DMS53 treated with DMSO at 0.1 percent for 48 hours (cell line): ENCODE data around the gene RC3H2.
A peak's percentile ranks its signal among the peaks of the same experiment; 100 is the strongest.

ENCODE experiments used
- DNase-seq: peaks from one replicate; lab custom pipeline; 2025; ENCODE audit not compliant: unreplicated experiment; lab: John Stamatoyannopoulos, UW

The RC3H2 gene

DNA sequence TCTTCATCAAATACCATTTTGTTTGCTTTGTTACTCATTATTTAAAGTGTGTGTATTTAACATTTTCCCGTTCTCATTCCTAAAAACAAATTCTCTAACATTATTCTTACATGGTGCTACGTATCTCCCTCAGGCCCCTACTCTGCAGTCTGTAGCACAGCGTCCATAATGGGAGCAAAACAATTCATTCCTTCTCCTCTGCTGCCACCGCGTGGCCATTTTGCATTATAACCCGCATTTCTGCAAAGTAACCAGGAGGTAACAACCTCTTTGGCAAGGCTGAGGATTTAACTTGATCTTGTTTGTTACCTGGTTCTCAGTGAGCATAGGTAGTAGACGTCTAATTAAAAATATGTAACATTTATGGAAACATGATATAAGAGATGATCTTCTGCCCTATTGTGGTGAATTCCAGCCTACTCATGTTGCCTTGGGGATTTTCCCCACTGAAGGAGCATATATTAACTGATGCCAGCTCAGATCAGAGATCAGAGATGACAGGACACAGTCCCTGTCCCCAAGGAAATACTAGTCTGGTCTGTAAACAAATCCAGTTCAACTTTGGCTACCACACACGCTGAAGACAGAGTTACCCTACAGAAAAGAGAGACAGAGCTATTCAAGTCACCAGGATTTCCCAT lies 94.7 kb downstream of the RC3H2 start:
- peak; percentile 85 for DNase-seq

DNA sequence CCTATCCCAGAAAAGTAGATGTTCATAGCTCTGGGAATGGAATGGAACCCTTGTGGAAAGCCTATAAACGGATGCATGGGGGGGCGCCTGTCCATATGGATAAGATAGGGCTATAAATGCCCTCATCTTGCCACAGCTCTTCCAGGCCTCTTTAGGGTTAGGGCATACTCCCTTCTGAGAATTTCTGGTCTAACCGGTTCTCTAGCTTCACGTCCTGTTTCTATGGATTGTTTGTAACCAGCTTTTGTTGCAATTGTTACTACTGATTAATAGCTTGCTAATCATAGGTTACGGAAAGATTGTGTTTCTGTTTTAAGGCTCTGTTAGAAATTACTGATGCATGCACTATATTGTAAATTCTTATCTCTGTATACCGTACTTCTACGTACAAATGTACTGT lies 95.9 kb downstream of the RC3H2 start:
- DNase-seq = peak; percentile 20

DNA sequence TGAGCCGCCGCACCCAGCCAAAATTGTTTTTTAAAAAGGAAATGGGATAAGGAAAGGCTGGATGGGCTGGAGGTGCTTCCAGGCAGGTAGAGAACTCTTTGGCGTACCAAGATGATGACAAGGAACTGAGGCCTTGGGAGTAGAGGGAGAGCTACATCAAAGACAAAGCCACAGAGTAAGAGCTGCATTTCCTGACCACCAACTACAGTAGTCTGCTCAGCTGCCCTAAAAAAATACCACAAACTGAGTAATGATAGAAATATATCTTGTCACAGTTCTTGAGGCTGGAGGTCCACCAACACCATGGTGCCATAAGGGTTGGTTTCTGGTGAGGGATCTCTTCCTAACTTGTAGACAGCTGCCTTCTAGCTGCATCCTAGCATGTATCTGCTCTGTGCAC lies 97.0 kb downstream of the RC3H2 start:
- DNase-seq = no peak

DNA sequence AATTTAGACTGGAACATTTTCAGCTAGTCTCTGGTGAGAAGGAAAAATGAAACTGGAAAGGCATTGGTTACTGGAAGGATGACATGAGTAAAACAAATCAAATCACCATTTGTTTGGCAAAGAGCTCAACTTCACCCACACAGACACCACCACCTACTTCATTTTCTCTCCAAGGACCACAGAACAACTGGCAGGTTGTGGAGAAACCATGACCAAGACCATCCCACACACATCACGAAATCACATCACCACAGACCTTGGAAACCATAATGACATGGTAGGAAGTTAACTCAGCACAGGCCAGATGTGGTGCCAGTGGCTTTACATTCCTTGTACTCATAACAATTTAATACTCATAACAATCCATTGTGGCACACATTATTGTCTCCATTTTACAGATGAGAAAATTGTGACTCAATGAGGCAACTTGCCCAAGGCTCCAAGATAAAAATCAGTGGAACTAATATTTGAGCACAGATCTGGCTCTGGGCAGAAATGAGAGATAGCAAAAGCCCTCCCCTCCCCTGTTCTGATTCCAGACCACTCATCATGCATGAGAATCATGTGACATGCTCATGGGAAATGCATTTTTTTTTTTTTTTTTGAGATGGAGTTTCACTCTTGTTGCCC lies 97.8 kb downstream of the RC3H2 start:
- no peak for DNase-seq

DNA sequence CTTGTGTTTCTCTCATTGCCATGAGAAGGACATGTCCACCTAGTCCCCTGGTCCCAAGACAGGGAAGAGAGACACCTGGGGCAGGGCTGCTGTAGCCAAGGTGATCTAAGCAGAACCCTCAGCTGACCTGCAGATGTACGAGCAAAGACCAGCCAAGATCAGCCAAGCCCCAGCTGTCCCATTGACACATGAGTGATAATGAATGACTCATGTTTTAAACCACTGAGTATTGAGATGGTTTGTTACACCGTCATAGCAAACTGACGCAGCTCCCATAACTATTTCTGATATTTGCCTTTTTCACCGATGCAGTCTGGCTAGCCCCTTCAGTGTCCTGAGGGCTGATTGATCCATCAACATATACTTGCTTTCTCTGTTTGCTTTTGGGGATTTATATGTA lies 98.5 kb downstream of the RC3H2 start:
- DNase-seq = no peak

DNA sequence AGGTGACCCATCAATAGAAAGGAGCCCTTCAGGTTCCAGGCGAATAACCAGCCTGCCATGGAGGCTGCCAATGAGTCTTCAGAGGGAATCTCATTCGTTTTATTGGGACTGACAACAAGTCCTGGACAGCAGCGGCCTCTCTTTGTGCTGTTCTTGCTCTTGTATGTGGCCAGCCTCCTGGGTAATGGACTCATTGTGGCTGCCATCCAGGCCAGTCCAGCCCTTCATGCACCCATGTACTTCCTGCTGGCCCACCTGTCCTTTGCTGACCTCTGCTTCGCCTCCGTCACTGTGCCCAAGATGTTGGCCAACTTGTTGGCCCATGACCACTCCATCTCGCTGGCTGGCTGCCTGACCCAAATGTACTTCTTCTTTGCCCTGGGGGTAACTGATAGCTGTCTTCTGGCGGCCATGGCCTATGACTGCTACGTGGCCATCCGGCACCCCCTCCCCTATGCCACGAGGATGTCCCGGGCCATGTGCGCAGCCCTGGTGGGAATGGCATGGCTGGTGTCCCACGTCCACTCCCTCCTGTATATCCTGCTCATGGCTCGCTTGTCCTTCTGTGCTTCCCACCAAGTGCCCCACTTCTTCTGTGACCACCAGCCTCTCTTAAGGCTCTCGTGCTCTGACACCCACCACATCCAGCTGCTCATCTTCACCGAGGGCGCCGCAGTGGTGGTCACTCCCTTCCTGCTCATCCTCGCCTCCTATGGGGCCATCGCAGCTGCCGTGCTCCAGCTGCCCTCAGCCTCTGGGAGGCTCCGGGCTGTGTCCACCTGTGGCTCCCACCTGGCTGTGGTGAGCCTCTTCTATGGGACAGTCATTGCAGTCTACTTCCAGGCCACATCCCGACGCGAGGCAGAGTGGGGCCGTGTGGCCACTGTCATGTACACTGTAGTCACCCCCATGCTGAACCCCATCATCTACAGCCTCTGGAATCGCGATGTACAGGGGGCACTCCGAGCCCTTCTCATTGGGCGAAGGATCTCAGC lies 104.8 kb downstream of the RC3H2 start, which contains the start of gene OR1K1:
Gene OR1K1 (plus strand): TSS at position 58 of the 995 bp plus-strand sequence. CDS start 0 bp downstream, at position 58.
- no peak for DNase-seq

DNA sequence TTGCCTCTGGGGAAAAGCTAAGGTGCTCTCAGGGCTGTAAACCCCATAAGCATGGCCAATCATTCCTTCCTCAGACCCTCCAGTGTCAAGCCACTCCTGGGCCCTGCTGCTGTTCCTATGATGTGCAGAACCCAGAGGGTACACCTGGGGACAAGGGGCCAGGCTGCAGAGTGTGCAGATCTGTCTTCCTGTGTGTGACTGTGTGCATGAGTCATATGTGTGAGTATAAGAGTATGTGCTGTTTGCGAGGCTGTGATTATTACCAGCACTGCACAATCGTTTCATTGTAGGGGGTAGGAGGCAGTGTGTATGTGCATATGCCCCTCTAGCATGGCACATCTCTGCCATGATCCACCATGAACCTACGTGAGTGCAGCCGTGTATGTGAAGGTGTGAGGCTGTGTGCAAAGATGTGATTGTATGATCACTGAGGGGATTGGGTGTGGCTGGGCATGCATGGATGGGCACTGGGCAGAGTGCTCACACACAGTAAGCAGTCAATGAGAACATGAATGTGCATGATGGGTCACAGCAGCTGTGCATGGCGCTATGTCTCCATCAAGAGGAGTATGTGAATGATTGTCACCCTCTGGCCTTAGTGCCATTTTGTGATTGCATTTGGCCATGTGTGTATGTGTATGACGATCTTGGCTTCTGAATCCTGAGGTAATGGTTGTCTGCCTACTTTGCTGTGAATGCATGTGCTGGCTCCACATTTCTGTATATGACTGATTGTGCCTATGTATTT lies 107.7 kb downstream of the RC3H2 start:
- DNase-seq = no peak
